K562 (cell line): ENCODE measurements around the gene TRDMT1. TPM values are rescaled to one million over a fixed set of nuclear protein-coding genes. Genes with fewer than 3 reads are reported as not detected.

Source experiments
- ATAC-seq: fragments of 200-7000 bp; cut with Tn5 transposase; 3 replicates; pipeline ENCODE4 v1.9.1; 2020; ENCODE audit warnings: moderate library complexity
- BruUV-seq: library from RNA; stranded (reverse); fragments of 400-500 nt; replicated peaks from 2 replicates; lab custom pipeline; 2021; lab: Mats Ljungman, UMichigan
- CTCF ChIA-PET: fragments of 300-600 bp; formaldehyde crosslinking; extraction: SDS; loops from one replicate; lab custom pipeline; 2021; ENCODE audit warnings: low intra/inter-chr PET ratio; lab: Yijun Ruan, JAX
- POLR2A ChIA-PET: fragments of 300-600, 350-650 bp; sonication (Branson Sonifier 250); formaldehyde crosslinking; extraction: SDS; loops from one replicate; lab custom pipeline; 2021; ENCODE audit warnings: antibody characterized with exemption, inconsistent platforms; lab: Yijun Ruan, JAX
- DNase-seq, 4 experiments: peaks; one replicate each; pipeline versions ENCODE4 v3.0.0 to v3.0.0-alpha.2; 2011 to 2018; ENCODE audit warnings: low spot score in 3 of 4, mixed read lengths in 3 of 4; ENCODE audit errors: extremely low read depth in 1 of 4
- FAIRE-seq: peaks from 2 replicates; lab custom pipeline; 2011; peaks lifted over from hg19 to GRCh38; lab: Jason Lieb, UNC
- H2AFZ ChIP-seq: 2 replicates; pipeline ENCODE4 v1.6.0; 2011; ENCODE audit warnings: low read depth, low read length, control low read depth, inconsistent platforms
- H3K27ac ChIP-seq: fragments of 200-600 bp; 3 replicates; pipeline ENCODE4 v1.8.0; 2011; ENCODE audit warnings: low read depth, mild to moderate bottlenecking, control low read depth, inconsistent platforms, low read length, moderate library complexity, mixed read lengths; ENCODE audit errors: extremely low read depth
- H3K27me3 ChIP-seq, 2 experiments: fragments of 300-600 bp in 1 of 2; 2 replicates in 1 of 2; 3 replicates in 1 of 2; pipeline versions ENCODE4 v1.6.0 to v1.8.0; 2011; ENCODE audit warnings: inconsistent platforms in 2 of 2, low read length in 2 of 2, mild to moderate bottlenecking in 1 of 2, mixed read lengths in 1 of 2, moderate library complexity in 1 of 2; ENCODE audit not compliant: control insufficient read depth in 2 of 2, insufficient read depth in 2 of 2
- H3K36me3 ChIP-seq: fragments of 300-600 bp; 3 replicates; pipeline ENCODE4 v1.8.0; 2011; ENCODE audit warnings: mild to moderate bottlenecking, low read length, inconsistent platforms; ENCODE audit not compliant: control insufficient read depth, insufficient read depth
- H3K4me1 ChIP-seq, 2 experiments: fragments of 200-600 bp in 1 of 2; replicated peaks in 1 of 2; 2 replicates in 1 of 2; 3 replicates in 1 of 2; pipeline versions ENCODE4 v1.5.1 to v1.8.0; 2011; ENCODE audit warnings: inconsistent platforms in 2 of 2, low read length in 2 of 2, mild to moderate bottlenecking in 1 of 2, mixed read lengths in 1 of 2, moderate library complexity in 1 of 2; ENCODE audit not compliant: control insufficient read depth in 2 of 2, insufficient read depth in 2 of 2
- H3K4me2 ChIP-seq: 2 replicates; pipeline ENCODE4 v1.6.1; 2011; ENCODE audit warnings: low read length, control low read depth, inconsistent platforms, mixed read lengths; ENCODE audit not compliant: insufficient read depth
- H3K4me3 ChIP-seq: fragments of 200-600 bp; sonication (generic), shearing (Covaris generic); 2 replicates; pipeline ENCODE4 v1.5.1; 2016; ENCODE audit warnings: control low read depth, inconsistent platforms
- H3K79me2 ChIP-seq: fragments of 200-600 bp; 3 replicates; pipeline ENCODE4 v1.8.0; 2011; ENCODE audit warnings: low read length, inconsistent platforms; ENCODE audit not compliant: control insufficient read depth, insufficient read depth
- H3K9ac ChIP-seq, 2 experiments: 2 replicates each; pipeline versions ENCODE4 v1.6.0 to v1.6.1; 2011; ENCODE audit warnings: low read depth in 2 of 2, low read length in 2 of 2, control low read depth in 1 of 2, inconsistent platforms in 1 of 2, mild to moderate bottlenecking in 1 of 2, mixed read lengths in 1 of 2; ENCODE audit not compliant: insufficient read depth in 1 of 2
- H3K9me1 ChIP-seq: one replicate; pipeline ENCODE4 v1.6.0; 2011; ENCODE audit warnings: inconsistent platforms, mild to moderate bottlenecking, low read length, moderate library complexity; ENCODE audit not compliant: control insufficient read depth, insufficient read depth
- H3K9me3 ChIP-seq: replicated peaks from 2 replicates; pipeline ENCODE4 v1.5.1; 2011; ENCODE audit warnings: low read depth, low read length, inconsistent platforms; ENCODE audit not compliant: control insufficient read depth, insufficient read depth
- H4K20me1 ChIP-seq: replicated peaks from 2 replicates; pipeline ENCODE4 v1.6.1; 2011; ENCODE audit warnings: low read length, inconsistent platforms, mixed read lengths; ENCODE audit not compliant: control insufficient read depth, insufficient read depth
- BMI1 ChIP-seq: fragments of 150-350 bp; IDR thresholded peaks from 2 replicates; pipeline ENCODE4 v1.6.1; 2014; ENCODE audit warnings: low read length
- SRSF3 ChIP-seq: fragments of 200-400 bp; formaldehyde crosslinking; IDR thresholded peaks from 2 replicates; pipeline ENCODE4 v1.6.1; 2016; ENCODE audit warnings: mild to moderate bottlenecking, low read length, moderate library complexity; ENCODE audit not compliant: insufficient read depth
- ZBTB17 ChIP-seq: fragments of 450-650 bp; formaldehyde crosslinking; IDR thresholded peaks from 2 replicates; pipeline ENCODE4 v1.4.0; 2020; ENCODE audit warnings: mild to moderate bottlenecking
- ZNF586 ChIP-seq: fragments of 450-650 bp; formaldehyde crosslinking; conservative IDR thresholded peaks from 2 replicates; pipeline ENCODE4 v1.4.0; 2020; ENCODE audit warnings: mild to moderate bottlenecking, moderate library complexity
- ZNF780A ChIP-seq: fragments of 250-450 bp; sonication (Bioruptor Pico); IDR thresholded peaks from 2 replicates; pipeline ENCODE4 v1.5.0; 2021; ENCODE audit warnings: mild to moderate bottlenecking
- WGBS: fragments of 100-300 bp; shearing (Covaris generic); methylation state at CpG from one replicate; pipeline ENCODE4 v1.1.6; 2016; ENCODE audit warnings: low coverage, mixed read lengths; ENCODE audit not compliant: insufficient coverage; ENCODE audit errors: missing lambda C conversion rate; 5-methylcytosine and 5-hydroxymethylcytosine counted together
- in situ Hi-C: fragments of 300-500 bp; cut with MboI; formaldehyde crosslinking; loops from 4 replicates; pipeline ENCODE4 v1.15.0; 2018; ENCODE audit warnings: inconsistent platforms, mixed read lengths
- intact Hi-C: fragments of 100-400 bp; cut with micrococcal nuclease; formaldehyde crosslinking; loops from 2 replicates; pipeline ENCODE4 v1.14.2; 2022
- polyA plus RNA-seq, 8 experiments: library from polyadenylated mRNA; depleted of rRNA in 4 of 8; stranded (reverse) in 5 of 8; unstranded in 3 of 8; fragments of >200 nt; fragmentation: Nextera tagmentation in 2 of 8; fragmentation: Illumina TruSeq in 1 of 8; extraction: Ambion mirVana in 2 of 8; extraction: Trizol in 1 of 8; gene quantifications; 2 replicates each; pipeline versions ENCODE4 v1.2.1 to v1.2.3, GENCODE V29; 2011 to 2014; ENCODE audit warnings: inconsistent platforms in 1 of 8, missing spikeins in 1 of 8
- total RNA-seq, 7 experiments: library from RNA; depleted of rRNA in 6 of 7; stranded (reverse); fragments of >200 nt in 6 of 7; fragmentation: Illumina TruSeq in 2 of 7; extraction: Trizol in 2 of 7; gene quantifications; 2 replicates each; pipeline versions ENCODE4 v1.2.1 to v1.2.3, GENCODE V29; 2011 to 2021; ENCODE audit warnings: low replicate concordance in 1 of 7
- TF ChIP-seq, protein P1 (sequence below): fragments of 450-650 bp; formaldehyde crosslinking; IDR thresholded peaks from 2 replicates; pipeline ENCODE4 v1.4.0; 2022; ENCODE audit warnings: missing genetic modification characterization
- TF ChIP-seq, protein P2 (sequence below), 2 experiments: fragments of 450-650 bp; IDR thresholded peaks; 2 replicates each; pipeline ENCODE4 v1.6.1; 2018; ENCODE audit warnings: mild to moderate bottlenecking in 2 of 2, low read depth in 1 of 2; ENCODE audit not compliant: partially characterized antibody in 2 of 2

The TRDMT1 gene
- total and polyA plus RNA-seq, 9 of the 15 experiments (the other 6 are each of a cell fraction or from before 2014, with no cell fraction given): 5.4 to 12.6 (median 9.3) TPM

DNA sequence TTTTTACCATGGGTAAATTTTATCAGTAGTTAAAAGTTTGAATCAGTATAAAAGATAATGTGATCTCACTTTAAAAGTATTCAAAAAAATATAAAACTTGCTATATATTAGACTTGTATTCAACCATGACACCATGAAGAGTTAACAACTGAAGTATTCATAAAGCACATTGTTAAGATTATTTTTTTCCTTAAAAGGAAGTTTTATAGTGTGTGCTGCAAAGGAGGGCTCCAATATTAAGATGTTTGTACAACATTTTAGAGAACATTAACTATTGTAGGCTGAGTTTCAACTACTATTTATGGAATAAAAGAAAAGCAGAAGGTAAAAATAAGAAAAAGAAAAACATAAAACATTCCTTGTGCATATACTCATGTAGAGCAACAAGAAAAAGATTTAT lies 47.4 kb downstream of the TRDMT1 start (continued):
- no peak for TF ChIP-seq ZNF586 (CRISPR knock-in tag)
- no peak for TF ChIP-seq SRSF3
- TF ChIP-seq ZNF780A: no peak
- TF ChIP-seq, protein P1, sequence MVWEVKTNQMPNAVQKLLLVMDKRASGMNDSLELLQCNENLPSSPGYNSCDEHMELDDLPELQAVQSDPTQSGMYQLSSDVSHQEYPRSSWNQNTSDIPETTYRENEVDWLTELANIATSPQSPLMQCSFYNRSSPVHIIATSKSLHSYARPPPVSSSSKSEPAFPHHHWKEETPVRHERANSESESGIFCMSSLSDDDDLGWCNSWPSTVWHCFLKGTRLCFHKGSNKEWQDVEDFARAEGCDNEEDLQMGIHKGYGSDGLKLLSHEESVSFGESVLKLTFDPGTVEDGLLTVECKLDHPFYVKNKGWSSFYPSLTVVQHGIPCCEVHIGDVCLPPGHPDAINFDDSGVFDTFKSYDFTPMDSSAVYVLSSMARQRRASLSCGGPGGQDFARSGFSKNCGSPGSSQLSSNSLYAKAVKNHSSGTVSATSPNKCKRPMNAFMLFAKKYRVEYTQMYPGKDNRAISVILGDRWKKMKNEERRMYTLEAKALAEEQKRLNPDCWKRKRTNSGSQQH (CRISPR knock-in tag): no peak
- TF ChIP-seq, protein P2, sequence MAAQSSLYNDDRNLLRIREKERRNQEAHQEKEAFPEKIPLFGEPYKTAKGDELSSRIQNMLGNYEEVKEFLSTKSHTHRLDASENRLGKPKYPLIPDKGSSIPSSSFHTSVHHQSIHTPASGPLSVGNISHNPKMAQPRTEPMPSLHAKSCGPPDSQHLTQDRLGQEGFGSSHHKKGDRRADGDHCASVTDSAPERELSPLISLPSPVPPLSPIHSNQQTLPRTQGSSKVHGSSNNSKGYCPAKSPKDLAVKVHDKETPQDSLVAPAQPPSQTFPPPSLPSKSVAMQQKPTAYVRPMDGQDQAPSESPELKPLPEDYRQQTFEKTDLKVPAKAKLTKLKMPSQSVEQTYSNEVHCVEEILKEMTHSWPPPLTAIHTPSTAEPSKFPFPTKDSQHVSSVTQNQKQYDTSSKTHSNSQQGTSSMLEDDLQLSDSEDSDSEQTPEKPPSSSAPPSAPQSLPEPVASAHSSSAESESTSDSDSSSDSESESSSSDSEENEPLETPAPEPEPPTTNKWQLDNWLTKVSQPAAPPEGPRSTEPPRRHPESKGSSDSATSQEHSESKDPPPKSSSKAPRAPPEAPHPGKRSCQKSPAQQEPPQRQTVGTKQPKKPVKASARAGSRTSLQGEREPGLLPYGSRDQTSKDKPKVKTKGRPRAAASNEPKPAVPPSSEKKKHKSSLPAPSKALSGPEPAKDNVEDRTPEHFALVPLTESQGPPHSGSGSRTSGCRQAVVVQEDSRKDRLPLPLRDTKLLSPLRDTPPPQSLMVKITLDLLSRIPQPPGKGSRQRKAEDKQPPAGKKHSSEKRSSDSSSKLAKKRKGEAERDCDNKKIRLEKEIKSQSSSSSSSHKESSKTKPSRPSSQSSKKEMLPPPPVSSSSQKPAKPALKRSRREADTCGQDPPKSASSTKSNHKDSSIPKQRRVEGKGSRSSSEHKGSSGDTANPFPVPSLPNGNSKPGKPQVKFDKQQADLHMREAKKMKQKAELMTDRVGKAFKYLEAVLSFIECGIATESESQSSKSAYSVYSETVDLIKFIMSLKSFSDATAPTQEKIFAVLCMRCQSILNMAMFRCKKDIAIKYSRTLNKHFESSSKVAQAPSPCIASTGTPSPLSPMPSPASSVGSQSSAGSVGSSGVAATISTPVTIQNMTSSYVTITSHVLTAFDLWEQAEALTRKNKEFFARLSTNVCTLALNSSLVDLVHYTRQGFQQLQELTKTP (IDR thresholded peaks at IDR 0.05; ENCODE audit: low read depth in 1 of 2, partially characterized antibody in 2 of 2): no peak

DNA sequence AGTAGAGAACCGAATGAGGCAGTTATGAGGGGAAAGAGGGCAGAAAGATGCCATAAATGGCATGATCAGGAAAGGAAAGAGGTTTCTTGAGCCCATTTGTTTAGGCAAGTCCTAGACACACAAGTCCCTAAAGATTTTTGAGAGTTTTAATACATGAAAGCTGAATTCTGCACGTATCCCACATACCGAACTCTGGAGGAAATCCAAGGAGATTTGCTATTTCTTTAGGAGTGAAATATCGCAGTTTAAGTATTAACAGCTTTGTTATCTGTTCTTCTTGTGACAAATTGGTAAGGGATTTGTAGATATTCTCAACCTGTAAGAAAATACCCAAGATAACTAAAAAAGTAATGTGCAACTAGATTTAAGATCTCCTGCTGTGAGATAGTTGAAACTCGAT lies 48.2 kb downstream of the TRDMT1 start:
- intact Hi-C loops: no loop called here
- POLR2A ChIA-PET: interaction anchor here (1.3 to 2.1 kb wide), 2 partner anchors 10 to 77 kb away, joined by 5 to 7 read pairs; no protein-coding TSS in a partner anchor
- BruUV-seq: no TSS peak
- H3K27me3 ChIP-seq: no peaks in the 10 kb centered on the region
- 0 out of 5 replicates have a peak, but pooled peaks cover 0 to under 1% of the 10 kb centered on the region in 2 experiments for H3K4me1 ChIP-seq
- H4K20me1 ChIP-seq: no peaks in the 10 kb centered on the region
- TF ChIP-seq ZBTB17 (CRISPR knock-in tag): no peak
- TF ChIP-seq BMI1: no peak
- TF ChIP-seq, all 486 proteins: peak for 0
- no peak overlapping the region for H3K9ac ChIP-seq
- DNase-seq (no peak), ATAC-seq (no peak), FAIRE-seq (no peak)
- H3K4me3 ChIP-seq: no peak overlapping the region
- no peak overlapping the region for H3K27ac ChIP-seq
- no peak overlapping the region for H2AFZ ChIP-seq
- 46% methylated on average over 5 of the region's 5 CpGs for WGBS
- in situ Hi-C loops: no loop called here
- no peaks in the 10 kb centered on the region for H3K9me1 ChIP-seq
- H3K9me3 ChIP-seq: no peaks in the 10 kb centered on the region
- H3K36me3 ChIP-seq: no peaks in the 10 kb centered on the region
- H3K4me2 ChIP-seq: no peak overlapping the region
- CTCF ChIA-PET: no interaction called here
- no peaks in the 10 kb centered on the region for H3K79me2 ChIP-seq
